Amygdala (tissue), 56 donors: ENCODE measurements around the gene CYFIP2.

Source experiments
- DNase-seq, 56 donors: peaks; one replicate each; lab custom pipeline; 2025; lab: John Stamatoyannopoulos, UW

The CYFIP2 gene

DNA sequence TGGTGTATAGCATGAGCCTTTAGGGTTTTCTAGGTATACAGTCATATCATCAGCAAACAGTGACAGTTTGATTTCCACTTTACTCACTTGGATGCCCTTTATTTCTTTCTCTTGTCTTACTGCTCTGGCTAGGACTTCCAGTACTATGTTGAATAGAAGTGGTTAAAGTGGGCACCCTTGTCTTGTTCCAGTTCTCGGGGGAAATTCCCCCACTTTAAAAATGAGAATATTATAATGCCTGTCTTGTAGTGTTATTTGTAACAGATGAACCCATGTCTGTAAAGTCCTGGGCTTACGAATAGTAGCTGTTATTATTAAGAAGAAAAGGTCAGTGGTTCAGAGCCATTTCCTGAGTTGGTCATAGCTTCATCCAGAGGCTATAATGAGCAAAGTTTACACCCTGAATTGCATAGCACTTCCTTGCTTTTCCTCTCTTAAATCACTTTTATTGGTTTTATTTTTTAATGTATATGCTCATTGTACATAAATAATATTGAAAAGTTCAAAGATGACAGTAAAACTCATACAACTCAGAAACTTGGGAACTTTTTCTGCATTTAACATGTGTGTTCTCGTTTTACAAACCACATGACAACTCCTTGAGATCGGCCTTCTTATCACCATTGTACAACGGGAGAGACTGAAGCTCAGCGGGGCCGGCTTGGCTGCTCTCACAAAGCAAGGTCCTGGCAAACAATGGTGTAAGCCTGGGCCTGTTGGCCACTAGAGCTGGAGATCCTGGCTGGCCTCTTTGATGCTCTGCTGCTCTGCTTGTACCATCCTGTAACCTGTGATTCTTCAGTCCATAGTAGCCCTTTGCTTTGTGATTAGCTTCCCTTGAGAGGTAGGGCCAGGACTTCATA lies 85.2 kb downstream of the CYFIP2 start:
- DNase-seq = no peak

GRCh38 chr5:157351802-157352092 lies 85.8 kb downstream of the CYFIP2 start:
- no peak for DNase-seq

DNA sequence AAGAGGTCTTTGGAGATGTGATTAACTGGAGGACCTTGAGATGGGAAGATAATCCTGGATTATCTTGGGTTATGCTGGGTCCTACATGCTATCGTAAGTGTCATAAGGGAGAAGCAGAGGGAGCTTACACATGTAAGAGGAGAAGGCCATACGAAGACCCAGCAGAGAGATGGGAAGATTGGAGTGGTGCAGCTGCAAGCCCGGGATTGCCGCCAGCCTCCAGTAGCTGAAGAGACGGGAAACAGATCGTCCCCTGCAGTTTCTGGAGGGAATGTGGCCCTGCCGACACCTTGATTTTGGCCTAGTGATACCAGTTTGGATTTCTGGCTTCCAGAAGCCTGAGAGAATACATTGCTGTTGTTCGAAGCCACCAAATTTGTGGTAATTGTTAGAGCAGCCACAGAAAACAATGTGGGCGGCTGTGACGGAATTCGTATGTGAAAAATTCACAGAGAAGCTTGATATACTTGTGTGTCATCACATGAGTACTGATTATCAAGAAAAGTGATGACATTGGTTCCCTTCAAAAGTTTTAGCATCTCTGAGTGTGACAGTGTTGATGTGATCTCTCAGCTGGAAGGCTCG lies 86.9 kb downstream of the CYFIP2 start:
- DNase-seq = peak in 8 of 56 donors; percentile 4 to 37 (median 8)

DNA sequence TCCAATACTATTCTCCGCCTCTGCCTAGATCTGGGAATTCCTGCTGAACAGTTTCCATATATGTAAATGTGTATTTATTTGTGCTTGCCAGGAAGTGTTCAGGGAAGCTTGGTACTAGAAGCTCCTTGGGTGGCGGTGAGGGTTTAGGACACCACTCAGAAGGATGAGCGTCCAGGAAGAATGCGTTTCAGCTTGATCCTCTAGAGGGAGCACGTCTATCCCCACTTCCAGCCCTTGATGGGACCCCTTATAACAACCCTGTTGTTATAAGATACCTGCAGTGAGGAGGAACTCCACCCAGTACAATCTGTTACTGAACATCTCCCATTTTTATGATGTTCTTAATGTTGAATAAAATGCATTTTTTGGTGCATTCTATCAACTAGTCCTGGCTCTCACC lies 88.9 kb downstream of the CYFIP2 start:
- no peak for DNase-seq

- DNase-seq = no peak
Measured at GRCh38 chr5:157356576-157356975, 90.7 kb downstream of the CYFIP2 start.

- no peak for DNase-seq
Measured at GRCh38 chr5:157357823-157358222, 91.9 kb downstream of the CYFIP2 start.

- no peak for DNase-seq
Measured at GRCh38 chr5:157358871-157359270, 92.9 kb downstream of the CYFIP2 start.

DNA sequence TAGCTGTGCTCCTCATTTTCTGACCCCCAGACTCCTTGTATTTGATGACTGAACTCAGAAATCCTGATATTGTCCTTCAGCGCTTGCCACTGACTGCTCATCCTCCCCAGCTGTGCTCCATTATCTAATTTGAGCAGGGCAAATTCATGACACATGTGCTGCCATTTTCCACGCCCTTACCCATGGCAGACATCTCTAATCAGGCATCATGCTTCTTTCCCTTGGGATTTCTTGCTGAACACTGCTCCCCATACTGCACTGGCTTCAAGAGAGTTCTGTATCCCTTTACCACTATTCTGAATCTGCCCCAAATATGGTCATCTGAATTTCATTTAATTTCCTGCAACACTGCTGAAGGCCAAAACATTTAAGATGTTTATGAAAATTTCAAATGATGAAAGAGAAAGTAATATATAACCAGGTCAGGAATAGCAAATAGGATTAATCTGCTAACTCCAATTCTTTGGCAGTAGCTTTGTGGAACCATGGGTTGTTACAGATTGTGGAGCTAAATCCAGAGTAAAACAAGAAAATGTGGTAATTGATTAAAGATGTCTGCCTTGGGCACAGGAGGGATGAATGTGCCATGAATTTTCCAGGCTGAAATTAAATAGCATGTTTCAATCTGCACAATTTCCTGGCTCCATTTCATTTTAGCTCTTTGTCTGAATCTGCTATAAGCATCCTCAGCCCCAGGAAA lies 93.6 kb downstream of the CYFIP2 start:
- DNase-seq = no peak

DNA sequence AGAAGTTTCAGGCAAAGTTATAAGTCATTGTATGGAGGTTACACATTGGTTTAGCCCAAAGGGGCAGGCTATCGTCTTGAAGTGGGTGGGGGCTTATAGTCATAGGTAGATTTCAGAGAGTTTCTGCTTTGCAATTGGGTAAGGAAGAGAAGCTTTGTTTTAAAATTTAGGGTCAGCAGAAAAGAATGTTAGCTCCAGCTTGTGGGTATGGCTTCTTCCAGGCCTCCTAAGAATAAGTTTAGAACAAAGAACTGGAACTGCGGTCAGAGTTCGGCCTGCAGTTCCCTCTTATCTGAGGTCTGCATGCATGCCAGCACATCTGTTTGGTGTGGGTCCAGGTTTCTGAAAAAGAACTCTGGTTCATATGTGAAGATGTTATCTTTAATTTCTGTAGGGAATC lies 96.1 kb downstream of the CYFIP2 start:
- DNase-seq = peak in 2 of 56 donors; percentile 8 to 10

DNA sequence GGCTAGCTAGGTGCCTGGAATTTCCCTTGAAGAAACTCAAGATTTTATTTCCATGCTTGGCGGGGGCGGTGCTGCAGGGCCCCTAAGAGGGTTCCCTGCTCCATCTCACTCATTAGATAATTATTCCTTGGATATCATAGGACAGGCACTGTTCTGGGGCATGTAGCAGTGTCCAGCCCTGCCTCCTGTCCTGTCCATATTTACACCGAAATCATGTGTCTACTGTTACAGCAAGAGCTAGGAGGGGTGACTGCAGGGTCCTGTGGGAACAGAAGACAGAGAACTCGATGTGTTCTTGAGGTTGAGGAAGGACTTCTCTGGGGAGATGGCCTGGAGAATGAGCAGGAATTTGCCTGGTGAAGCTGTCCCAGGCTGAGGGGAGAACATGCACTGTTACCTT lies 96.6 kb downstream of the CYFIP2 start:
- no peak for DNase-seq

GRCh38 chr5:157362982-157363381 lies 97.1 kb downstream of the CYFIP2 start:
- DNase-seq = no peak

DNA sequence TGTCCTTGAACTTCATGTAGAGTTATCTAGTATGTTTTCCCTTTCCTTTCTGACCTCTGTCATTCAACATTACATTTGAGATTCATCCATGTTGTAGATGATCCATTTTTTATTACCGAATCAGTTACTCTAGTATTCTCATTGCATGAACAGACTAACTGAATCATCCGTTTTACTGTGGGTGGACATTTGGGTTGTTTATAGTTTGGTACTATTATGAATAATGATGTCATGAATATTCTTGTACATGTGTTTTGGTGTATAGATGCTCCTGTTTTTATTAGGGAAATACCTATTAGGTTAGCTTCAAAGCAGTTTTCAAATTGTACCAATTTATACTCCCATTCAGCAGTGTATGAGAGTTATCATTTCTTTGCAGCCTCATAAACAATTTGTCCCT lies 99.8 kb downstream of the CYFIP2 start:
- no peak for DNase-seq

GRCh38 chr5:157366741-157367674 lies 101.1 kb downstream of the CYFIP2 start:
- peak in 10 of 56 donors; percentile 6 to 49 (median 10) for DNase-seq

- DNase-seq = no peak
Measured at GRCh38 chr5:157369507-157369906, 103.6 kb downstream of the CYFIP2 start.

DNA sequence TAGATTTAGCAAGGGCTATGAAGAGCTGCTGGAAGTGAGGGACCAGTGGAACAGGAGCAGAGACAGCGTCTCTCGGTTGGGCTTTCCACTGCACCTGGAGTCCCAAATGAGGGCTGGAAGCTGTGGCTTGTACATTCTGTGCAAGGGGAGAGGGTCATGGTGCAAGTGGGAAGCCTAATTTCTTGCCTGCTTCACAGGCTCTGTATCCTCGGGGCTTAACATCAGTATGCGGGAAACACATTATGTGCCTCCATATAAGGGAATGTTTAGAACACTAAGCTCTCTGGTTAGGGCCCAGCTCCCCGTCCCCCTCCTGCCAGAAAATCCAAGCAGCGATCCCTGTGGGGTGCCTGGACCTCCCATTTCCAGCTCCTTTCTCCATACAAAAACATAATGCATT lies 105.0 kb downstream of the CYFIP2 start:
- DNase-seq = no peak

GRCh38 chr5:157371655-157372471 lies 105.9 kb downstream of the CYFIP2 start:
- DNase-seq = no peak

DNA sequence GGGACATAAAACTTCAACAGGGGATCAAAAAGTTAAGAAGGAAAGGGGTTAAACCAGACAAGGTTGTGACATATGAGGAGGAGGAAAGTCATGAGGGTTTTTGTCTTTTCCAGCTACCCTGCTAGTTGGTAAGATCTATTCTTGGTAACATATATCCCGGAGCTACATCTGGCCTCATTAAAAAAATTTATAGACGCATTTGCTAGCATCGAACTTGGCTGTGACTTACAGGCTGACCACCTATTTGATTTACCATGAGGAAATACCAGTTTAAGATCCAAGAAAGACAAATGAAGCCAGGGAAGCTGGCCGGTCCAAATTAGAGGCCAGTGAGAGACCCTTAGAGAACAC lies 106.5 kb downstream of the CYFIP2 start:
- no peak for DNase-seq

GRCh38 chr5:157378509-157378908 lies 112.6 kb downstream of the CYFIP2 start:
- DNase-seq = no peak

DNA sequence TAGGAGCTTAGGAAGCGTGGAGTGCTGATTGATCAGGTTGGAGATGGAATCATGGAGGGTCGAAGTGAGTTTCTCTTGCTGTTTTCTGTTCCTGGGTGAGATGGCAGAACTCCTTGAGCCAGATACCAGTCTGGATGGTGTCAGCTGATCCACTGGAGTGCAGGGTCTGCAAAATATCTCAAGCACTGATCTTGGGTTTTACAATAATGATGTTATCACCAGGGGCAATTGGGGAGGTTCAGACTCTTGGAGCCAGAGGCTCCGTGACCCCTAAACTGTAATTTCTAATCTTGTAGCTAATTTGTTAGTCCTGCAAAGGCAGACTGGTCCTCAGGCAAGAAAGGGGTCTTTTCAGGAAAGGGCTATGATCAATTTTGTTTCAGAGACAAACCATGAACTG lies 114.1 kb downstream of the CYFIP2 start:
- no peak for DNase-seq

GRCh38 chr5:157381746-157382145 lies 115.8 kb downstream of the CYFIP2 start:
- no peak for DNase-seq
